NB4 (cell line): ENCODE data around the gene GATA5.
"Not testable (repeated sequence)": the region's sequence is repeated elsewhere in the genome, so short reads cannot be mapped to it uniquely, and the experiment has no call there.

Source experiments
- DNase-seq: peaks from one replicate; pipeline ENCODE4 v3.0.0; 2010; ENCODE audit warnings: low read depth
- H3K4me3 ChIP-seq: one replicate; pipeline ENCODE4 v1.5.1; 2011; ENCODE audit warnings: mild to moderate bottlenecking, low read depth, low read length, moderate library complexity
- CTCF ChIP-seq: IDR thresholded peaks from one replicate; pipeline ENCODE4 v1.5.1; 2012; ENCODE audit warnings: low read depth, low read length
- MAX ChIP-seq: IDR thresholded peaks from 2 replicates; pipeline ENCODE4 v1.6.1; 2011; ENCODE audit warnings: low read depth, low read length
- MYC ChIP-seq: IDR thresholded peaks from 2 replicates; pipeline ENCODE4 v1.6.1; 2011; ENCODE audit warnings: low read depth, low read length
- POLR2A ChIP-seq: IDR thresholded peaks from 2 replicates; pipeline ENCODE4 v1.6.1; 2011; ENCODE audit warnings: mild to moderate bottlenecking; ENCODE audit not compliant: insufficient read length; ENCODE audit errors: extremely low read depth

Gene GATA5

GRCh38 chr20:62492711-62493110, 16.9 kb upstream of the GATA5 start:
- DNase-seq, result no peak
- TF ChIP-seq MAX (no peak), POLR2A (no peak), MYC (no peak), CTCF (no peak)
- no peak overlapping the region for H3K4me3 ChIP-seq

- not testable (repeated sequence) for DNase-seq, H3K4me3 ChIP-seq
Measured at GRCh38 chr20:62490783-62491182, 15.0 kb upstream of the GATA5 start.

GRCh38 chr20:62489932-62490263, 14.1 kb upstream of the GATA5 start:
- TF ChIP-seq MYC, result no peak
- TF ChIP-seq POLR2A, result no peak
- no peak for DNase-seq
- no peak overlapping the region for H3K4me3 ChIP-seq

GRCh38 chr20:62489186-62489931, 13.6 kb upstream of the GATA5 start:
- TF ChIP-seq POLR2A (no peak), MAX (no peak), MYC (no peak), CTCF (no peak)
- no peak overlapping the region for H3K4me3 ChIP-seq

GRCh38 chr20:62488470-62488869, 12.7 kb upstream of the GATA5 start:
- DNase-seq, result no peak
- TF ChIP-seq CTCF (no peak), MYC (no peak), POLR2A (no peak)
- no peak overlapping the region for H3K4me3 ChIP-seq

More at GRCh38 chr20:62489186-62489931, 13.6 kb upstream of the GATA5 start:
- DNase-seq, result no peak

- H3K4me3 ChIP-seq, result no peak overlapping the region
- no peak for DNase-seq
Measured at GRCh38 chr20:62487561-62488354, 12.0 kb upstream of the GATA5 start.

More at GRCh38 chr20:62487561-62488354, 12.0 kb upstream of the GATA5 start:
- TF ChIP-seq CTCF, result no peak
- TF ChIP-seq MYC, result no peak
- TF ChIP-seq MAX, result no peak
- no peak for TF ChIP-seq POLR2A
